ENCODE measurements around the gene ADCY5.
"Not testable (repeated sequence)": the region's sequence is repeated elsewhere in the genome, so short reads cannot be mapped to it uniquely, and the experiment has no call there.

The ADCY5 gene

DNA sequence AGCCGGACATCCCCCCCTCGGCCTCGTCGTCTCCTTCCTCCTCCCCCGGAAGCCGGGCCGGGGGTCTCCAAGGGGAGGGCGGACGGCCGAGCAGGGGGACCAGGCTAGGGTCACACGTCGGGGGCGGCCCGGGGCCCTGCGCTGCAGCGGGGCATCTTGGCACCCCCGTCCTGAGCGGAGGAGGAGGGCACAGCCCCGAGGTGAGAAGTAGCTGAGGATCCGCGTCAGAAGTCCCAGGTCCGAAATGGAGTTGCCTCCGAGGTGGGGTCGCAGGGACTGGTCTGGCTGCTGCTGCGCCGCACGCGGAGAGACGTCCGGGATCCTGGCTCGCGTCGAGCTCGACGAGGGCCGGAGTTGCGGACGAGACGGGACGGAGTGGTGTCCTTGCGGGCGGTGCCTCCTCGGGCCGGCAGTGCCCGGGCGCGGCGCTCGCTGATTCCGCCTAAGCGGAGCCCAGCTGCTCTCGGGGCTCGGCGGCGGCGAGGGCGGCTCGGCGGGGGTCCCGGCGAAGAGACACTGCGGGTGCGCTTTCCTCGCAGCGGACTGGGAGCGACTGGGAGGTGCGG lies at the start of gene ADCY5:
ADCY5 (minus strand) TSS at position 555 of the 566 bp plus-strand sequence; CDS start at position 10, 545 bp downstream.
- DNase-seq, result peak in 5 of 56 donors; percentile 35 to 70 (median 58)

DNA sequence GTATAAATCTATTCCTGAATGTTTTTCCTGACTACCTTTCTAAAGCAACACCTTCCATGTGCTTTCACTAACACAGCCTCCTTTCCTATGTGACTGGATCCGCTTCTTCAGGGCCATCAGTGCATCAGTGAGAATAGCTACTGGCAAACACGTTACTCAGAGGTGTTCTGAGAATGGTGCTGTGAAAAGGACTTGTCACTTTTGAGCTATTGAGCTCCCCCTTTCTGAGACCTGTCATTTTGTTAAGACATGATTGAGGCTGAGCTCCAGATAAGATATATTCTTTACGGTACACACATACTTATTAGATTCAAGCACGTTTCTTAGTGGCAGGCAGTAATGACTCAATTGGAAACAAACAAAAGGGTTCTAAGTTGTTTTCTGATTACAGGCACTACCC lies 45.0 kb upstream of the ADCY5 start:
- peak in 1 of 56 donors; percentile 8 for DNase-seq

DNA sequence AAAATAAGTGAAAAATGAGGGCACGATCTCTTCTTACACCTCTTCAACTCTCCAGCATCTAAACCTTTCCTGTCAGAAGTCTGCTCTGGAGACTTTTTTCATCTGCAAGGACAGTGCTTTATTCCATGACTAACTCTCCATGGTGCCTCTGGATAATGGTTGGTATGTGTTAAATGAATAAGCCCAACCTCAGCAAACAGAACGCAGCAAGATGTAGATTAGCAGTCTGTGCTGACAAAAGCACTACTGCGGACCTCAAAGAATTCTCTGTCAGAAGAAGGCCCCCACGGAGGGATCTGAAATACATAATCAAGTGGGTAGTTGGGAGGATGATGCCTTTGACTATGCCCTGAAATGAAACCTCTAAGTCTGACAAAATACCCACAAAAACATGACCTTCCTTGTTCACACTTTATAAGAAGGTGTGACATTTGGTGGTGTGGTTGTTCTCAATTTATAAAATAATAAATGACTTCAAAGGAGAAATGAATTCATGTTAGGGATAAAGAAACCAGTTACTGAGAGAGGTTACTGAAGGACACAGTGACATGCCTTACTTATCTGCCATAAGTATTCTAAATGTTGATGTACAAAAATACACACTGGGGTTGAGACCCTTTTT lies 43.2 kb upstream of the ADCY5 start:
- DNase-seq, result no peak

DNA sequence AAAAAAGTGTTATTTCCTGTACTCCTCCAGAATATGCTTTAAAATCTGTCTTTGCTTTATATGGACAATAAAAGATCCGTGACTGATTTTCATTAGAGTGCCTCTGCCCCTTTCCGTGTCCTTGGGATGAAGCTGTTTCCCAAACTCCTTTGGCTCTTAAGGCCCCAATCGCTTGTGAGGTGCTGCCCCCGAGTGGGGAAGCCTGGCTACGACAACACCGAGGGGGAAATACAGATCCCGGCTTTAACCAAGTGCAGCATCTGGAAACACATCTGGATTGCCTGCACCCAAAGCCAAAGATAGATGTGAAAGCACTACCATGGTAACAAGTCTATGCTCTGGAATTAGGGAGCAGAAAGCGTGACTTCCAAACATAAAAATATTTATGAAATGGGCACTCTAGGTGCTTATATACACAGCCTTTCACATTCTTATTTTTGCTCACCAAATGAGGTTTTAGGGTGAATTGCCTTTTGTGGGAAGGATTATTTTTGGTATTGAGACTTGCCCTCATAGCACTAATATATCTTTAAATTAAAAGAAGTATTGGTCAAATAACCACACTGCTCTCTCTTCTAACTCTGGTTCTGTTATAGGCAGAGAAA lies 40.6 kb upstream of the ADCY5 start:
- peak in 51 of 56 donors; percentile 4 to 87 (median 54) for DNase-seq

DNA sequence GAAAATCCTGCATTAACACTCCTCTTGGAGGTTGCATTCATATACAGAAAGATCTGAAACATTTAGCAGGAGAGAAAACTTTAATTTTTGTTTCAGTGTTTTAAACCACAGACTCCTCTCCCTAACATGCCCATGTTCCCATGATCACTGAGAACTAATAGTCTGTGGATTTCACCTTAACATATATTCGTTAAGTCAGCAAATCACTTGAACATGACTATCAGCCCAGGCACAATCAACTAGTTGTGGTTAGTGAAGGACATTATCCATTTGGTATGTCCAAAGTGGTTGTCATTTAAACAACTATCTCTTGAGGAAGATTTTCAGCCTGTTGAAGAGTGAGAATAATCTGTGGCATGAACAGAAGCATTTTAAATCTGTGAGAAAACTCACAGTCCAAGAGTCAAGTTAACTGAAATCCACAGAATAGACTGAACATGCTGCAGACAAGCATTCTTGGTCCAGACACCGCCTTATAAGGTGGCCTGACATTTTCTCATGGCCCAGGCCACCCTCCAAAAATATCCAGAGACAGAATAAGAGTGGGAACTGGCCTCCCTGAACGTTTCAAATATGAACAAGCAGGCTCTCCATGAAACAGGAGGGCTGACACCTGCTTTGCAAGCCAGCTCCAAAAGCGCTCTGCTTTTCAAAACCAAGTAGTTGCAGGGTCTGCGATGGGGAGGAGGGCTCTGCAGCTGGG lies 39.9 kb upstream of the ADCY5 start:
- DNase-seq, result no peak

DNA sequence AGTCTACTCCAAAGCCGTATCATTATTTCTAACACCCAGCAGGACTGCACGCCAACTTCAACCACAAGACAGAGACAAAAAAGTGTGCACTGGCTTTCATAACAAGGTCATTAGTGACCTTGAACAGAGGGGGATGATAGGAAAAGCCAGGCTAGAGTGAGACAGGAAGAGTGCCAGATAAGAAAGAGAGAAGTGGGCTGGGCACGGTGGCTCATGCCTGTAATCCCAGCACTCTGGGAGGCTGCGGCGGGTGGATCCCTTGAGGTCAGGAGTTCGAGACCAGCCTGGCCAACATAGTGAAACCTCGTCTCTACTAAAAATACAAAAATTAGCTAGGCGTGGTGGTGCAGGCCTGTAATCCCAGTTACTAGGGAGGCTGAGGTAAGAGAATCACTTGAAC lies 38.2 kb upstream of the ADCY5 start:
- not testable (repeated sequence) for DNase-seq

GRCh38 chr3:123486460-123486859 lies 37.6 kb upstream of the ADCY5 start:
- no peak for DNase-seq

DNA sequence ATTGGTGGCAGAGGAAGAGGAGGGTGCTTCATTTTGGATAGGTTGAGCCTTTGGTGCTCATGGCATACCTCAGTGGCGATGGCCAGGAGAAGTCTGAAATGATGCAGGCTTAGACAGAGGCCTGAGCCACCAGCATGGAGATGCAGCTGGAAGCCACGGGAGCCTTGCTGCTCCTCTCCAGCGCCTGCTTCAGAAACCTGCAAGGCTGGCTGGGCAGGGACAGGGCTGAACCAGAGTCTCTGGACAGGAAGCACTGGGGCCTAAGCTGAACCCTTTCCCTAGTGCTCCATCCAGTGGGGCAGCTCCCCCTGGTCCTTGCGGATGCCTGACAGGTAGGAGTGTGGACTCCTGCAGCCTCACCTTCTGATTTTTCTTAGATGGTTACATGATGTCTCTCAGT lies 36.7 kb upstream of the ADCY5 start:
- DNase-seq, result no peak

DNA sequence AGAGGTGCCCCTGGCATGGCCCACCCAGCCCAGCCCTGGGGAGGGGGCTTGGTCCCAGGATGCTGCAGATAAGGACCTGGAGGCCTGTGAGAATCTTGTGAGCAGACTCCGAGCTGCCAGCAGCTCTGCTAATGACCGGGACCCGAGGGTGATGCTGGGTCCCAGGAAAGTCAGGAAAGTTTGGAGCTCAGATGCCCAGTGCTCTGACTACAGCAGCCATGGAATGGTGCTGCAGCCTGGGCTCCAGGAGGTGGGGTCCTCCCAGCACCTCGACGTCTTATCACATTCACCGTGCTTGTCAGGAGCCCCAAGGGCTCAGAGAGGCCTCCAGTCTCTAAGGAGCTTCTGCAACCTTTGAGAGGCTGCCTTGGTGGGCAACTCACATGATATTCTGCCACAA lies 34.3 kb upstream of the ADCY5 start:
- no peak for DNase-seq

- DNase-seq, result peak in 33 of 56 donors; percentile 14 to 75 (median 33)
These were observed 33.0 kb upstream of the ADCY5 start for GRCh38 chr3:123481722-123482457.

DNA sequence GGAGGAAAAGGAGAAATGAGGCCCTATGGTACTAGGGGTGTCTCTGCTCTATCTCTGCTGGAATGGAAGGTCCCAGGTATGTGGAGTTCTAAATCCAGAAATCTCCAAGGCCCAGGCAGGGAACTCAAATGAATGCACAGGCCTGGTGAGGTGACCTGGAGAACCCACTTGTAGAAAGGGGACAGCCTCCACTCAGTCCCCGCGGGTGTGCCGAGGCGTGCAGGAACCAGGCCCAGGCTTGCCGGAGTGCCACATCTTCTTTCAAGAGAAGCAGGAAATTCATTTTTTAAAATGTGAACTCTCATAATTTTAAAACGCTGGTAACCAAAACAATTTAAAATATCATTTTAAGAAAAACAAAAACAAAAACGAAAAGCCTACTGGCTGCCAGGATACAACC lies 32.2 kb upstream of the ADCY5 start:
- no peak for DNase-seq

DNA sequence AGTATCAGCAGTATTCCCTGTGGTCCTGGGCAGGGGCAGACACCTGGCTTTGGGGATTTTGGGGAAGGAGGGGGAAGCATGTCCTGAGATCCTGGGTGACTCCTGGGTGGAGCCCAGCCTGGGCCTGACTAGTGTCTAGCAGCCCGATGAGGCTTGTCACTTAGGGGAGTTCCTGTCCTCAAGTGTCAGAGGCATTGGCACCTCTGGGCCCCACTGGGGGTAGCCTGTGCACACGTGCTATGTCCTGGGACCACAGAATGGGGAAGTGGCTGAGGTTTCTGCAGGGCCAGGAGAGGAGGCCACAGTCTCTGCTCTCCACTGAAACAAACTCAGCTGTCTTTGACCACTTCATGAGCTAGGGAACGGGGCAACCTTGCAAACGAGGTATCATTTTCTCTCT lies 31.5 kb upstream of the ADCY5 start:
- no peak for DNase-seq

GRCh38 chr3:123479891-123480290 lies 31.0 kb upstream of the ADCY5 start:
- no peak for DNase-seq

DNA sequence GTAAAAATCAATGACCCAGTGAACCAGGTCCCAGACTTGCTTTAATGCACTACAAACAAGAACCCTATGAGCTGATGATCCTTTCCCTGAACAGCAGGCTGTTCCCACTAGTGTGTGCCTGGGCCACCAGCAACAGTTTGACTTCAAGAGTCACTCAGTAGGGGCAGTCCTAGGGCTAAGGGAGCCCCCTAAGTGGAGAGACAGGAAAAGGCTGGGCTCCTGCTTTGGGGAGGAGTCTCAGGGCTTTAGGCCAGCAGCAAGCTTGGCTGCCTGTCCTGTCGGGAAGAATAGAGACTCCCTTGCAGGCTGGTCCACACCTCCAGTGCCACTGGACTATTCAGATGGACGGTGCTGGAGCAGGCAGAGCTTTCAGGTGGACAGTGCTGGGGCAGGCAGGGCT lies 29.4 kb upstream of the ADCY5 start:
- DNase-seq, result no peak

DNA sequence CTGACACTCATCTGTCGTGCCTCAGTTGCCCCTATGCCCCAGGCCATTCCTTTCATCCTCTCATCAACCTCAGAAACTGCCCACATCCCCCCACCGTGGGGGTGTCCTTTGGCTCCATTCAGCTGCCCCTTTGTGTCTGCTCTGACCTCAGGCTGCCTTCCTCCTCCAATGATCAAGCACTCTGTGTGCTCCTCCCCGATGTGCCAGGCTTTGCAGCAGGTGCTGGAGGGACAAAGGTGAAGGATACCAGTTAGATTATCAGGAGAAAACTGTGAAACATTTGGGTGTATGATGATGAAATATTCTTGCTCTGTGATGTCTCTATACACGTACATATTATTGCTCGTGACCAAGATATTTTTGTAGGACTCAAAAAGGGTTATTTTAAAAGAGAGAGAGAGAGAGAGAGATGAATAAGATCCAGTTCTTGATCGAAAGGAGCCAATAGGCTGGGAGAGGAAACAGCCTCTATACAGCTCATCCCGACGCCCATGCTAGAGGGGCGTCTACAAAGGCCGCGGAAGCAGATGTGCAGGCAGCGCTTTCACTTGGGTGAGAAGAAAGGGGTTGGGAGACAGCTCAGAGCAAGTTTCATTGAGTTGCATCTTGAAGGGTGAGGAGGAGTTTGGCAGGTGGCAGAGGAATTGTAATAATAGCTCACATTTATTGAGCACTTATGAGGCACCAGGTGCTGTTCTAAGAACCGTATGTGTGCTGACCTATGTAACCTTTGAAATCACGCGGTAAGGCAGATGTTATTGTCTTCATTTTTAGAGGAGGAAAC lies 28.3 kb upstream of the ADCY5 start:
- DNase-seq, result peak in 23 of 56 donors; percentile 6 to 74 (median 39)

DNA sequence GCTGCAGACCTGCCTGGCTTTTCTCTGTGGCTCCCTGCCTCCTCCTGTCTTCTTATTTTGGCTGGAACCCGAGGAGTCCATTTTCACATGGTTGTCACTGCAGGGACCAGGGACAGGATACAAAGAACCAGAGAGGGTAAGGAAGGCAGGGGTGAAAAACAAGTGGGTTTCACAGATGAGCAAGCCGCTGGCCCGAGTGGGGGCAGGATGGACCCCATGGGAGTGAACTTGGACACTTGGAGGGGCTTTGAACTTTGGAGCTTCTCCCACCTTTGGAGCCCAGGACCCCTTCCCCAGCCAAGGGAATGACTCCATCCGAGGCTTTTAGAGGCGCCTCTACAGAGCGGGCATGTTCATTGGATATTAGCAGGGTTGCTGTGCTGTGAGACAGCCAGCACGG lies 26.9 kb upstream of the ADCY5 start:
- DNase-seq, result no peak

GRCh38 chr3:123471106-123471505 lies 22.2 kb upstream of the ADCY5 start:
- DNase-seq, result no peak

GRCh38 chr3:123469323-123469995 lies 20.6 kb upstream of the ADCY5 start:
- DNase-seq, result peak in 3 of 56 donors; percentile 23 to 30 (median 23)

- no peak for DNase-seq
These were observed 18.2 kb upstream of the ADCY5 start for GRCh38 chr3:123467046-123467445.

GRCh38 chr3:123464211-123464610 lies 15.3 kb upstream of the ADCY5 start:
- DNase-seq, result no peak

All from nucleus accumbens (tissue), 56 donors.